ENCODE measurements around the gene PRPH. TPM values are rescaled to one million over a fixed set of nuclear protein-coding genes. Genes with fewer than 3 reads are reported as not detected.

Gene PRPH
- total RNA-seq, 4 donors from 2014 or later, result 4.7 to 5.6 TPM; not detected in 2

GRCh38 chr12:49335955-49336644 is 41.2 kb downstream of the PRPH start:
- no peak overlapping the region for H3K4me3 ChIP-seq
- intact Hi-C loops (cut with DNase I; ENCODE audit: low total_unique reads), result loop anchor here (10.0 kb wide), 1 partner anchor 179 kb away; no protein-coding TSS in a partner anchor

GRCh38 chr12:49336645-49337584 is 42.0 kb downstream of the PRPH start, which contains the start of gene C1QL4:
TSS of gene C1QL4 (minus strand) at chr12:49337188. CDS start at chr12:49336477, 711 bp downstream.
- Histone ChIP-seq H3K9me3 (no peaks in the 10 kb centered on the region), H3K4me1 (no peaks in the 10 kb centered on the region), H3K36me3 (no peaks in the 10 kb centered on the region), H3K4me3 (peak within 1 kb of the TSS; percentile 2 to 24), H3K27me3 (peaks cover 15 to 16% of the 10 kb centered on the region in 2 donors), H3K27ac (no peak within 1 kb of the TSS)
- intact Hi-C loops (cut with DNase I; ENCODE audit: low total_unique reads), result loop anchor here (10.0 kb wide), 1 partner anchor 178 kb away; no protein-coding TSS in a partner anchor
- TF ChIP-seq POLR2A (IDR thresholded peaks at IDR 0.05) (no peak), CTCF (IDR thresholded peaks at IDR 0.05) (peak; percentile 78 to 95 (median 86))
- peak; percentile 67 to 81 for DNase-seq

More at GRCh38 chr12:49335955-49336644, 41.2 kb downstream of the PRPH start:
- no peaks in the 10 kb centered on the region for H3K4me1 ChIP-seq
- H3K9me3 ChIP-seq, result no peaks in the 10 kb centered on the region
- H3K36me3 ChIP-seq, result no peaks in the 10 kb centered on the region
- H3K27me3 ChIP-seq, result peaks cover 15 to 16% of the 10 kb centered on the region in 2 donors
- TF ChIP-seq POLR2A (IDR thresholded peaks at IDR 0.05), result no peak
- TF ChIP-seq CTCF (IDR thresholded peaks at IDR 0.05), result no peak
- no peak for DNase-seq
- H3K27ac ChIP-seq, result no peak overlapping the region

- intact Hi-C loops (cut with DNase I; ENCODE audit: low total_unique reads), result loop anchor here (10.0 kb wide), 1 partner anchor 176 kb away; no protein-coding TSS in a partner anchor
- Histone ChIP-seq H3K27ac (no peak overlapping the region), H3K36me3 (no peaks in the 10 kb centered on the region), H3K9me3 (no peaks in the 10 kb centered on the region), H3K27me3 (peaks cover 15 to 16% of the 10 kb centered on the region in 2 donors), H3K4me3 (no peak overlapping the region), H3K4me1 (peaks cover 0 to 9% of the 10 kb centered on the region in 2 donors)
- no peak for DNase-seq
- no peak for TF ChIP-seq CTCF (IDR thresholded peaks at IDR 0.05)
- TF ChIP-seq POLR2A (IDR thresholded peaks at IDR 0.05), result no peak
Observed at GRCh38 chr12:49338830-49339463, 44.0 kb downstream of the PRPH start.

- Histone ChIP-seq H3K27ac (no peak overlapping the region), H3K36me3 (no peaks in the 10 kb centered on the region), H3K9me3 (no peaks in the 10 kb centered on the region), H3K4me1 (peaks cover 0 to 9% of the 10 kb centered on the region in 2 donors), H3K27me3 (peaks cover 15 to 16% of the 10 kb centered on the region in 2 donors), H3K4me3 (no peak overlapping the region)
- no peak for DNase-seq
- intact Hi-C loops (cut with DNase I; ENCODE audit: low total_unique reads), result loop anchor here (10.0 kb wide), 1 partner anchor 175 kb away; no protein-coding TSS in a partner anchor
- TF ChIP-seq CTCF (IDR thresholded peaks at IDR 0.05) (no peak), POLR2A (IDR thresholded peaks at IDR 0.05) (no peak)
Observed at GRCh38 chr12:49339464-49339861, 44.5 kb downstream of the PRPH start.
